HCT116 (cell line): ENCODE measurements around the gene FGF3.

Experiments used
- ATF3 ChIP-seq: IDR thresholded peaks from 2 replicates; pipeline ENCODE4 v1.6.1; 2012
- CTCF ChIP-seq, 3 experiments: fragments of 200-600 bp in 1 of 3; sonication (generic) in 1 of 3; IDR thresholded peaks in 2 of 3; conservative IDR thresholded peaks in 1 of 3; 2 replicates each; pipeline ENCODE4 v1.5.1; 2012 to 2017; ENCODE audit warnings: low read depth in 2 of 3, low read length in 2 of 3, antibody characterized with exemption in 1 of 3, borderline replicate concordance in 1 of 3, control low read depth in 1 of 3, mild to moderate bottlenecking in 1 of 3, mixed read lengths in 1 of 3, mixed run types in 1 of 3, moderate library complexity in 1 of 3; ENCODE audit not compliant: insufficient read depth in 1 of 3
- JUND ChIP-seq: IDR thresholded peaks from 2 replicates; pipeline ENCODE4 v1.6.1; 2012
- MAX ChIP-seq: IDR thresholded peaks from 2 replicates; pipeline ENCODE4 v1.6.1; 2012
- POLR2A ChIP-seq: IDR thresholded peaks from 2 replicates; pipeline ENCODE4 v1.7.0; 2011; ENCODE audit warnings: borderline replicate concordance; ENCODE audit not compliant: insufficient read depth, insufficient read length; ENCODE audit errors: extremely low read depth
- POLR2AphosphoS5 ChIP-seq: IDR thresholded peaks from 2 replicates; pipeline ENCODE4 v1.6.1; 2011; ENCODE audit warnings: mild to moderate bottlenecking, low read depth, low read length, moderate library complexity
- RAD21 ChIP-seq: IDR thresholded peaks from 2 replicates; pipeline ENCODE4 v1.6.1; 2012; ENCODE audit warnings: low read depth, mild to moderate bottlenecking
- REST ChIP-seq: IDR thresholded peaks from 2 replicates; pipeline ENCODE4 v1.6.1; 2012; ENCODE audit warnings: low read depth
- SRF ChIP-seq: IDR thresholded peaks from 2 replicates; pipeline ENCODE4 v1.6.1; 2012; ENCODE audit warnings: low read depth
- TCF7L2 ChIP-seq: IDR thresholded peaks from 2 replicates; pipeline ENCODE4 v1.7.0; 2011; ENCODE audit warnings: borderline replicate concordance, inconsistent platforms; ENCODE audit not compliant: insufficient read depth, insufficient read length; ENCODE audit errors: extremely low read depth
- ZFX ChIP-seq: fragments of 450-650 bp; IDR thresholded peaks from 2 replicates; pipeline ENCODE4 v1.6.1; 2017
- ZNF274 ChIP-seq: fragments of 200-500 bp; sonication (Bioruptor generic); IDR thresholded peaks from 2 replicates; pipeline ENCODE4 v1.6.1; 2014; ENCODE audit warnings: mild to moderate bottlenecking, low read depth, low read length, inconsistent platforms

GRCh38 chr11:69862797-69863543 lies 43.8 kb upstream of the FGF3 start:
- TF ChIP-seq POLR2AphosphoS5 (no peak), POLR2A (no peak), ZNF274 (no peak), CTCF (IDR thresholded peaks at IDR 0.05 in 2 of 3, conservative IDR thresholded peaks at IDR 0.05 in 1 of 3; ENCODE audit: borderline replicate concordance in 1 of 3, insufficient read depth in 1 of 3, low read depth in 2 of 3, low read length in 2 of 3) (no peak), RAD21 (no peak), REST (no peak), ATF3 (no peak), SRF (no peak), JUND (no peak), TCF7L2 (no peak), MAX (no peak), ZFX (no peak)
